Left lung (tissue), 10 donors: Measurements from ENCODE around the gene DDIT3. TPM values are rescaled to one million over a fixed set of nuclear protein-coding genes. Genes with fewer than 3 reads are reported as not detected.
"Not testable (repeated sequence)": the region's sequence is repeated elsewhere in the genome, so short reads cannot be mapped to it uniquely, and the experiment has no call there.

ENCODE experiments used
- ATAC-seq: fragments of 200-7000 bp; cut with Tn5 transposase; one replicate; pipeline ENCODE4 v1.9.1; 2020; ENCODE audit warnings: moderate library complexity
- DNase-seq, 4 donors: peaks; one replicate each; pipeline ENCODE4 v3.0.0-alpha.2; 2013 to 2020
- H3K27ac ChIP-seq, 2 donors: fragments of 200-600 bp; sonication (generic) in 1 of 2; one replicate each; pipeline versions ENCODE4 v1.5.0 to v1.8.0; 2020 to 2021
- H3K27me3 ChIP-seq, 2 donors: fragments of 200-600 bp; sonication (generic) in 1 of 2; one replicate each; pipeline versions ENCODE4 v1.5.0 to v1.8.0; 2020 to 2021
- H3K36me3 ChIP-seq, 2 donors: fragments of 200-600 bp; sonication (generic) in 1 of 2; one replicate each; pipeline versions ENCODE4 v1.5.0 to v1.8.0; 2020 to 2021
- H3K4me1 ChIP-seq, 2 donors: fragments of 200-600 bp; one replicate each; pipeline ENCODE4 v1.8.0; 2021
- H3K4me3 ChIP-seq, 2 donors: fragments of 200-600 bp; sonication (generic) in 1 of 2; one replicate each; pipeline versions ENCODE4 v1.5.0 to v1.8.0; 2020 to 2021; ENCODE audit warnings: mild to moderate bottlenecking in 1 of 2
- H3K9me3 ChIP-seq, 2 donors: fragments of 200-600 bp; sonication (generic) in 1 of 2; one replicate each; pipeline versions ENCODE4 v1.5.0 to v1.8.0; 2020 to 2021
- CTCF ChIP-seq, 2 donors: fragments of 200-600 bp; sonication (generic) in 1 of 2; IDR thresholded peaks; one replicate each; pipeline versions ENCODE4 v1.5.0 to v1.8.0; 2021; ENCODE audit warnings: antibody characterized with exemption in 2 of 2
- intact Hi-C, 2 donors: fragments of 100-400 bp; cut with DNase I; formaldehyde crosslinking; loops; one replicate each; pipeline versions ENCODE4 v1.11.2 to v1.14.2; 2022
- polyA plus RNA-seq, 6 donors: library from polyadenylated mRNA; unstranded; fragments of 120-200 nt; gene quantifications; one replicate each; pipeline ENCODE4 v1.2.1, GENCODE V29; 2013; ENCODE audit not compliant: insufficient read length in 6 of 6
- total RNA-seq, 2 donors: library from RNA; stranded (reverse); fragmentation: NEBNext Ultra II Directional; extraction: Animal tissue kit (Norgen Biotek cat#: 25700); gene quantifications; one replicate each; pipeline ENCODE4 v1.2.1, GENCODE V29; 2021
- donor health status: DM: no; HTN: yes; CAD: no.
- donor health status: DM: no; HTN: no; CAD: no.

Gene DDIT3
- total and polyA plus RNA-seq, 8 donors: 16.4 to 29.4 (median 19.3) TPM

GRCh38 chr12:57515934-57516541 is 4.3 kb downstream of the DDIT3 start:
- DNase-seq (no peak), ATAC-seq (no peak)
- peaks cover 19 to 39% of the 10 kb centered on the region in 2 donors for H3K4me1 ChIP-seq
- intact Hi-C loops: no loop called here
- peaks cover 0 to 78% of the 10 kb centered on the region in 2 donors for H3K36me3 ChIP-seq
- H3K9me3 ChIP-seq: no peaks in the 10 kb centered on the region
- no peak overlapping the region for H3K4me3 ChIP-seq
- H3K27me3 ChIP-seq: no peaks in the 10 kb centered on the region
- no peak overlapping the region for H3K27ac ChIP-seq
- TF ChIP-seq CTCF (IDR thresholded peaks at IDR 0.05): no peak

GRCh38 chr12:57515408-57515933 is 4.8 kb downstream of the DDIT3 start:
- no peak for ATAC-seq

GRCh38 chr12:57514720-57515407 is 5.5 kb downstream of the DDIT3 start:
- Histone ChIP-seq H3K27ac (no peak overlapping the region), H3K27me3 (no peaks in the 10 kb centered on the region), H3K4me3 (no peak overlapping the region), H3K4me1 (peaks cover 17 to 36% of the 10 kb centered on the region in 2 donors), H3K36me3 (peaks cover 0 to 89% of the 10 kb centered on the region in 2 donors), H3K9me3 (no peaks in the 10 kb centered on the region)
- ATAC-seq (no peak), DNase-seq (no peak)
- TF ChIP-seq CTCF (IDR thresholded peaks at IDR 0.05): no peak
- intact Hi-C loops: no loop called here

More at GRCh38 chr12:57515408-57515933, 4.8 kb downstream of the DDIT3 start:
- DNase-seq: no peak
- Histone ChIP-seq H3K36me3 (peaks cover 0 to 83% of the 10 kb centered on the region in 2 donors), H3K4me1 (peaks cover 17 to 36% of the 10 kb centered on the region in 2 donors), H3K27me3 (no peaks in the 10 kb centered on the region), H3K27ac (no peak overlapping the region), H3K4me3 (no peak overlapping the region), H3K9me3 (no peaks in the 10 kb centered on the region)
- TF ChIP-seq CTCF (IDR thresholded peaks at IDR 0.05): no peak
- intact Hi-C loops: no loop called here

- H3K27ac ChIP-seq, H3K4me3 ChIP-seq, H3K27me3 ChIP-seq, DNase-seq, intact Hi-C loops, ATAC-seq, H3K9me3 ChIP-seq: not testable (repeated sequence)
- peaks cover 0 to 95% of the 10 kb centered on the region in 2 donors for H3K36me3 ChIP-seq
- peaks cover 17 to 33% of the 10 kb centered on the region in 2 donors for H3K4me1 ChIP-seq
Observed at GRCh38 chr12:57514246-57514645, 6.1 kb downstream of the DDIT3 start.

- DNase-seq, intact Hi-C loops, H3K27ac ChIP-seq, ATAC-seq, H3K9me3 ChIP-seq, H3K4me3 ChIP-seq, H3K27me3 ChIP-seq: not testable (repeated sequence)
- Histone ChIP-seq H3K4me1 (peaks cover 12 to 28% of the 10 kb centered on the region in 2 donors), H3K36me3 (peaks cover 0 to 100% of the 10 kb centered on the region in 2 donors)
Observed at GRCh38 chr12:57513677-57514076, 6.6 kb downstream of the DDIT3 start.

GRCh38 chr12:57513266-57513665 is 7.0 kb downstream of the DDIT3 start:
- TF ChIP-seq CTCF (IDR thresholded peaks at IDR 0.05): no peak
- Histone ChIP-seq H3K9me3 (no peaks in the 10 kb centered on the region), H3K4me1 (peaks cover 8 to 24% of the 10 kb centered on the region in 2 donors), H3K27ac (no peak overlapping the region), H3K4me3 (no peak overlapping the region), H3K27me3 (no peaks in the 10 kb centered on the region), H3K36me3 (peaks cover 0 to 97% of the 10 kb centered on the region in 2 donors)
- DNase-seq: no peak
- intact Hi-C loops: no loop called here
- ATAC-seq: no peak
